Liver (tissue), 9 donors: ENCODE data around the gene PHIP. TPM values are rescaled to one million over a fixed set of nuclear protein-coding genes. Genes with fewer than 3 reads are reported as not detected.

ENCODE experiments used
- DNase-seq: peaks from one replicate; pipeline ENCODE4 v3.0.0-alpha.2; 2017; ENCODE audit warnings: low spot score
- H3K27ac ChIP-seq, 2 donors: one replicate each; pipeline ENCODE4 v1.7.0; 2013; ENCODE audit warnings: inconsistent platforms in 2 of 2, low read length in 2 of 2, control low read depth in 1 of 2, low read depth in 1 of 2, mild to moderate bottlenecking in 1 of 2
- H3K27me3 ChIP-seq, 4 donors: one replicate each; pipeline versions ENCODE4 v1.6.1 to v1.7.0; 2013; ENCODE audit warnings: low read length in 3 of 4, inconsistent platforms in 1 of 4, mild to moderate bottlenecking in 1 of 4, moderate library complexity in 1 of 4; ENCODE audit not compliant: control insufficient read depth in 4 of 4, insufficient read depth in 4 of 4
- H3K36me3 ChIP-seq, 4 donors: one replicate each; pipeline versions ENCODE4 v1.6.1 to v1.7.0; 2013; ENCODE audit warnings: low read length in 3 of 4, mild to moderate bottlenecking in 3 of 4, low read depth in 1 of 4, moderate library complexity in 1 of 4; ENCODE audit not compliant: control insufficient read depth in 4 of 4, insufficient read depth in 3 of 4
- H3K4me1 ChIP-seq, 4 donors: one replicate each; pipeline versions ENCODE4 v1.6.1 to v1.7.0; 2013; ENCODE audit warnings: low read length in 3 of 4, mild to moderate bottlenecking in 3 of 4, moderate library complexity in 1 of 4; ENCODE audit not compliant: control insufficient read depth in 4 of 4, insufficient read depth in 4 of 4
- H3K4me3 ChIP-seq, 3 donors: one replicate each; pipeline versions ENCODE4 v1.6.1 to v1.7.0; 2013; ENCODE audit warnings: low read length in 3 of 3, control low read depth in 1 of 3, low read depth in 1 of 3, mild to moderate bottlenecking in 1 of 3
- H3K9ac ChIP-seq, 2 donors: one replicate each; pipeline ENCODE4 v1.7.0; 2013; ENCODE audit warnings: low read length in 2 of 2, mild to moderate bottlenecking in 2 of 2, moderate library complexity in 2 of 2, control low read depth in 1 of 2, low read depth in 1 of 2
- H3K9me3 ChIP-seq, 4 donors: one replicate each; pipeline versions ENCODE4 v1.6.1 to v1.7.0; 2013; ENCODE audit warnings: low read length in 3 of 4; ENCODE audit not compliant: control insufficient read depth in 4 of 4
- CTCF ChIP-seq: fragments of 150-350 bp; IDR thresholded peaks from 2 replicates; pipeline ENCODE4 v1.5.1; 2017; ENCODE audit warnings: improper control_type of control experiment, low read depth, low read length; ENCODE audit not compliant: missing input control
- EGR1 ChIP-seq, 2 donors: IDR thresholded peaks; 2 replicates each; pipeline ENCODE4 v1.6.1; 2016 to 2018; ENCODE audit warnings: antibody characterized with exemption in 2 of 2, low read depth in 2 of 2
- FOXA2 ChIP-seq: IDR thresholded peaks from 2 replicates; pipeline ENCODE4 v1.6.1; 2016; ENCODE audit warnings: antibody characterized with exemption
- HNF4A ChIP-seq, 2 donors: conservative IDR thresholded peaks; 2 replicates each; pipeline ENCODE4 v1.6.1; 2016; ENCODE audit warnings: antibody characterized with exemption in 2 of 2, mild to moderate bottlenecking in 2 of 2
- HNF4G ChIP-seq: IDR thresholded peaks from 2 replicates; pipeline ENCODE4 v1.6.1; 2016; ENCODE audit warnings: antibody characterized with exemption
- RXRA ChIP-seq, 2 donors: IDR thresholded peaks; 2 replicates each; pipeline ENCODE4 v1.6.1; 2017 to 2018; ENCODE audit warnings: antibody characterized with exemption in 2 of 2, mild to moderate bottlenecking in 1 of 2
- SP1 ChIP-seq: IDR thresholded peaks from 2 replicates; pipeline ENCODE4 v1.6.1; 2018; ENCODE audit warnings: antibody characterized with exemption, mild to moderate bottlenecking
- TAF1 ChIP-seq: conservative IDR thresholded peaks from 2 replicates; pipeline ENCODE4 v1.6.1; 2016; ENCODE audit warnings: antibody characterized with exemption, mild to moderate bottlenecking
- YY1 ChIP-seq: IDR thresholded peaks from 2 replicates; pipeline ENCODE4 v1.6.1; 2016; ENCODE audit warnings: antibody characterized with exemption, mild to moderate bottlenecking
- WGBS: extraction: QIAGEN DNeasy Blood & Tissue Kit; methylation state at CpG from one replicate; pipeline ENCODE4 v1.1.7; 2013; 5-methylcytosine and 5-hydroxymethylcytosine counted together
- polyA plus RNA-seq, 2 donors: library from polyadenylated mRNA; stranded (reverse) in 1 of 2; unstranded in 1 of 2; fragments of 200-250 nt in 1 of 2; fragments of >200 nt in 1 of 2; fragmentation: Nextera tagmentation in 1 of 2; extraction: Ambion mirVana in 1 of 2; gene quantifications; one replicate each; pipeline versions ENCODE4 v1.2.1 to v1.2.3, GENCODE V29; 2013 to 2015
- total RNA-seq, 2 donors: library from RNA; depleted of rRNA; stranded (reverse); fragments of >200 nt; gene quantifications; one replicate each; pipeline ENCODE4 v1.2.3, GENCODE V29; 2014
- TF ChIP-seq, protein P1 (sequence below): IDR thresholded peaks from 2 replicates; pipeline ENCODE4 v1.6.1; 2016; ENCODE audit warnings: antibody characterized with exemption
- TF ChIP-seq, protein P2 (sequence below): IDR thresholded peaks from 2 replicates; pipeline ENCODE4 v1.6.1; 2016; ENCODE audit warnings: antibody characterized with exemption, mild to moderate bottlenecking
- donor health status: healthy.
- donor health status: healthy.
- donor health status: healthy.
- donor health status: healthy.
- donor health status: healthy.

The PHIP gene
- total and polyA plus RNA-seq, 4 donors: 1.6 to 22.4 (median 9.4) TPM

DNA sequence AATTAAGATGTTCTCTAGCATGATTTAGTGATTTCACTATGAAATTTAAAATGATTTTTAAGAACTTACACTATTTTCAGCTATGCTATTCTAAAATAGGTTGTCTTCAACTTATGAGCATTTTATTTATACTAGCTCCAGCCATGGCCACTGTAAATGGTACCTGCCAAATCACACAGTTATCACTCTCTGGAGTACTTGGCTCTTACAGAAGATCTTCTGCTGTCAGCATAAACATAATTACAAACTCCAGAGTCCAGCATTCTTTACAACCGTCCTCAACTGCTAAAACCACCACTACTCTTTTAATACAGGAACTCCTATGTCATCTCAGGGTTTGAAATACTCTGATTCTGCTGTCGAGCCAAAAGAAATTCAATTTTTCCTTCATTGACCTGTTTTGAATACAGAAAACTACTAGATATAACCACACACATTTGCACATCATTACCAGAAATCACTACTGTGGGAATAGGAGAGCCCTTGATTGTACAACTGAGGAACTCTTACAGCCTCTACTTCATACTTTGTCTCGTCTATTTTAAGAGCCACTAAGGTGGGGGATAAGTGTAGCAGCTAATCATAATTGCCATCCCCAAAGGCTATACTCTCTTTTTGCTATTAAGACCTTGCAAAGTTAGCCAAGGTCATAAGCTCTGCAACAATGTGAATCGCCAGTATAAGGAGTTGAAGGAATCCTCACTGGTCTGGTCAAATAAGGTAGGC lies 93.7 kb downstream of the PHIP start:
- Histone ChIP-seq H3K27ac (no peak overlapping the region), H3K4me1 (no peaks in the 10 kb centered on the region), H3K36me3 (peaks cover 2 to 56% (median 34%) of the 10 kb centered on the region in 4 donors), H3K4me3 (no peak overlapping the region), H3K27me3 (no peaks in the 10 kb centered on the region), H3K9me3 (no peaks in the 10 kb centered on the region), H3K9ac (no peak overlapping the region)
- WGBS: 86% methylated on average over 4 of the region's 4 CpGs
- TF ChIP-seq SP1 (no peak), YY1 (no peak), TAF1 (no peak), RXRA (IDR thresholded peaks at IDR 0.05) (no peak), EGR1 (IDR thresholded peaks at IDR 0.05; ENCODE audit: low read depth in 2 of 2) (no peak), HNF4G (no peak), CTCF (no peak)
- TF ChIP-seq, protein P1, sequence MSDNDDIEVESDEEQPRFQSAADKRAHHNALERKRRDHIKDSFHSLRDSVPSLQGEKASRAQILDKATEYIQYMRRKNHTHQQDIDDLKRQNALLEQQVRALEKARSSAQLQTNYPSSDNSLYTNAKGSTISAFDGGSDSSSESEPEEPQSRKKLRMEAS: no peak
- DNase-seq: no peak

GRCh38 chr6:78967191-78967590 lies 110.9 kb downstream of the PHIP start:
- Histone ChIP-seq H3K36me3 (peaks cover 0 to 45% (median 35%) of the 10 kb centered on the region in 4 donors), H3K4me3 (no peak overlapping the region), H3K27ac (no peak overlapping the region), H3K27me3 (no peaks in the 10 kb centered on the region), H3K9ac (no peak overlapping the region), H3K9me3 (no peaks in the 10 kb centered on the region), H3K4me1 (no peaks in the 10 kb centered on the region)
- no peak for DNase-seq
- TF ChIP-seq HNF4A (conservative IDR thresholded peaks at IDR 0.05) (no peak), TAF1 (no peak), SP1 (no peak), FOXA2 (no peak), RXRA (IDR thresholded peaks at IDR 0.05) (no peak)
- TF ChIP-seq, protein P2, sequence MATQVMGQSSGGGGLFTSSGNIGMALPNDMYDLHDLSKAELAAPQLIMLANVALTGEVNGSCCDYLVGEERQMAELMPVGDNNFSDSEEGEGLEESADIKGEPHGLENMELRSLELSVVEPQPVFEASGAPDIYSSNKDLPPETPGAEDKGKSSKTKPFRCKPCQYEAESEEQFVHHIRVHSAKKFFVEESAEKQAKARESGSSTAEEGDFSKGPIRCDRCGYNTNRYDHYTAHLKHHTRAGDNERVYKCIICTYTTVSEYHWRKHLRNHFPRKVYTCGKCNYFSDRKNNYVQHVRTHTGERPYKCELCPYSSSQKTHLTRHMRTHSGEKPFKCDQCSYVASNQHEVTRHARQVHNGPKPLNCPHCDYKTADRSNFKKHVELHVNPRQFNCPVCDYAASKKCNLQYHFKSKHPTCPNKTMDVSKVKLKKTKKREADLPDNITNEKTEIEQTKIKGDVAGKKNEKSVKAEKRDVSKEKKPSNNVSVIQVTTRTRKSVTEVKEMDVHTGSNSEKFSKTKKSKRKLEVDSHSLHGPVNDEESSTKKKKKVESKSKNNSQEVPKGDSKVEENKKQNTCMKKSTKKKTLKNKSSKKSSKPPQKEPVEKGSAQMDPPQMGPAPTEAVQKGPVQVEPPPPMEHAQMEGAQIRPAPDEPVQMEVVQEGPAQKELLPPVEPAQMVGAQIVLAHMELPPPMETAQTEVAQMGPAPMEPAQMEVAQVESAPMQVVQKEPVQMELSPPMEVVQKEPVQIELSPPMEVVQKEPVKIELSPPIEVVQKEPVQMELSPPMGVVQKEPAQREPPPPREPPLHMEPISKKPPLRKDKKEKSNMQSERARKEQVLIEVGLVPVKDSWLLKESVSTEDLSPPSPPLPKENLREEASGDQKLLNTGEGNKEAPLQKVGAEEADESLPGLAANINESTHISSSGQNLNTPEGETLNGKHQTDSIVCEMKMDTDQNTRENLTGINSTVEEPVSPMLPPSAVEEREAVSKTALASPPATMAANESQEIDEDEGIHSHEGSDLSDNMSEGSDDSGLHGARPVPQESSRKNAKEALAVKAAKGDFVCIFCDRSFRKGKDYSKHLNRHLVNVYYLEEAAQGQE: no peak
- TF ChIP-seq, protein P1: no peak
- WGBS: 94% methylated on average over 3 of the region's 3 CpGs
